BE2C (cell line): ENCODE data around the gene HMGN4.

ENCODE experiments used
- DNase-seq: peaks from one replicate; pipeline ENCODE4 v3.0.0-alpha.2; 2020
- H3K27me3 ChIP-seq: fragments of 250-450 bp; sonication (Bioruptor Pico); 2 replicates; pipeline ENCODE4 v1.5.1; 2020; ENCODE audit warnings: mild to moderate bottlenecking
- H3K36me3 ChIP-seq: fragments of 250-450 bp; sonication (Bioruptor Pico); 2 replicates; pipeline ENCODE4 v1.5.1; 2020; ENCODE audit warnings: mild to moderate bottlenecking
- H3K4me1 ChIP-seq: fragments of 250-450 bp; sonication (Bioruptor Pico); 2 replicates; pipeline ENCODE4 v1.5.1; 2020
- H3K4me3 ChIP-seq: 2 replicates; pipeline ENCODE4 v1.5.1; 2011; ENCODE audit warnings: low read depth, low read length
- H3K9me3 ChIP-seq: fragments of 250-450 bp; sonication (Bioruptor Pico); 2 replicates; pipeline ENCODE4 v1.5.1; 2020
- TF ChIP-seq, protein P1 (sequence below): IDR thresholded peaks from 2 replicates; pipeline ENCODE4 v1.5.1; 2012; ENCODE audit warnings: mild to moderate bottlenecking, low read depth, low read length

Gene HMGN4

DNA sequence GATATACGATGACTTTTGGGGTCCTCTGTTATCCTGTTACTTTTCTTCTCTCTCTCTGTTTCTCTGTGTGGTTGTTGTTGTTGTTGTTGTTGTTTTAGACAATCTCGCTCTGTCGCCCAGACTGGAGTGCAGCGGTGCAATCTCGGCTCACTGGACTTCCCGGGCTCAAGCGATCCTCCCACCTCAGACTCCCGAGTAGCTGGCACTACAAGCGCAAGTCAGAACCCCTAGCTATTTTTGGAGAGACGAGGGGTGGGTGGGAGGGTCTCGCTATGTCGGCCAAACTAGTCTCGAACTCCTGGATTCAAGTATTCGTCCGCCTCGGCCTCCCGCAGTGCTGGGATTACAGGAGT lies 39.5 kb downstream of the HMGN4 start:
- TF ChIP-seq, protein P1, sequence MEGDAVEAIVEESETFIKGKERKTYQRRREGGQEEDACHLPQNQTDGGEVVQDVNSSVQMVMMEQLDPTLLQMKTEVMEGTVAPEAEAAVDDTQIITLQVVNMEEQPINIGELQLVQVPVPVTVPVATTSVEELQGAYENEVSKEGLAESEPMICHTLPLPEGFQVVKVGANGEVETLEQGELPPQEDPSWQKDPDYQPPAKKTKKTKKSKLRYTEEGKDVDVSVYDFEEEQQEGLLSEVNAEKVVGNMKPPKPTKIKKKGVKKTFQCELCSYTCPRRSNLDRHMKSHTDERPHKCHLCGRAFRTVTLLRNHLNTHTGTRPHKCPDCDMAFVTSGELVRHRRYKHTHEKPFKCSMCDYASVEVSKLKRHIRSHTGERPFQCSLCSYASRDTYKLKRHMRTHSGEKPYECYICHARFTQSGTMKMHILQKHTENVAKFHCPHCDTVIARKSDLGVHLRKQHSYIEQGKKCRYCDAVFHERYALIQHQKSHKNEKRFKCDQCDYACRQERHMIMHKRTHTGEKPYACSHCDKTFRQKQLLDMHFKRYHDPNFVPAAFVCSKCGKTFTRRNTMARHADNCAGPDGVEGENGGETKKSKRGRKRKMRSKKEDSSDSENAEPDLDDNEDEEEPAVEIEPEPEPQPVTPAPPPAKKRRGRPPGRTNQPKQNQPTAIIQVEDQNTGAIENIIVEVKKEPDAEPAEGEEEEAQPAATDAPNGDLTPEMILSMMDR: no peak

GRCh38 chr6:26578279-26578678 lies 40.1 kb downstream of the HMGN4 start:
- H3K4me3 ChIP-seq: no peak overlapping the region
- H3K27me3 ChIP-seq: no peaks in the 10 kb centered on the region; the same call in 1 of the 2 replicates
- H3K4me1 ChIP-seq: no peaks in the 10 kb centered on the region
- no peak for DNase-seq
- TF ChIP-seq, protein P1: no peak
- H3K9me3 ChIP-seq: no peaks in the 10 kb centered on the region; the same call in 1 of the 2 replicates
- H3K36me3 ChIP-seq: no peaks in the 10 kb centered on the region

More for the DNA sequence above, 39.5 kb downstream of the HMGN4 start:
- Histone ChIP-seq H3K4me3 (peak overlapping the region; percentile 72), H3K36me3 (no peaks in the 10 kb centered on the region), H3K4me1 (no peaks in the 10 kb centered on the region), H3K9me3 (no peaks in the 10 kb centered on the region; the same call in 1 of the 2 replicates), H3K27me3 (no peaks in the 10 kb centered on the region)
- no peak for DNase-seq

- H3K4me1 ChIP-seq: no peaks in the 10 kb centered on the region
- H3K4me3 ChIP-seq: no peak overlapping the region
- no peaks in the 10 kb centered on the region; the same call in 1 of the 2 replicates for H3K27me3 ChIP-seq
- no peak for DNase-seq
- no peaks in the 10 kb centered on the region; the same call in 1 of the 2 replicates for H3K9me3 ChIP-seq
- TF ChIP-seq, protein P1: no peak
- H3K36me3 ChIP-seq: no peaks in the 10 kb centered on the region
Measured at GRCh38 chr6:26578741-26579140, 40.6 kb downstream of the HMGN4 start.

- TF ChIP-seq, protein P1: no peak
- Histone ChIP-seq H3K27me3 (peaks cover 3% of the 10 kb centered on the region; the same call in 1 of the 2 replicates), H3K4me3 (no peak overlapping the region), H3K36me3 (no peaks in the 10 kb centered on the region), H3K4me1 (no peaks in the 10 kb centered on the region), H3K9me3 (no peaks in the 10 kb centered on the region; the same call in 1 of the 2 replicates)
- DNase-seq: no peak
Measured at GRCh38 chr6:26581164-26581915, 43.2 kb downstream of the HMGN4 start.

GRCh38 chr6:26588965-26589364 lies 50.8 kb downstream of the HMGN4 start:
- no peak overlapping the region for H3K4me3 ChIP-seq
- H3K36me3 ChIP-seq: no peaks in the 10 kb centered on the region
- no peaks in the 10 kb centered on the region for H3K9me3 ChIP-seq
- TF ChIP-seq, protein P1: no peak
- no peaks in the 10 kb centered on the region for H3K4me1 ChIP-seq
- DNase-seq: no peak
- peaks cover 3% of the 10 kb centered on the region; the same call in 1 of the 2 replicates for H3K27me3 ChIP-seq

GRCh38 chr6:26592649-26593048 lies 54.5 kb downstream of the HMGN4 start:
- no peaks in the 10 kb centered on the region for H3K4me1 ChIP-seq
- H3K27me3 ChIP-seq: no peaks in the 10 kb centered on the region
- DNase-seq: no peak
- no peaks in the 10 kb centered on the region for H3K36me3 ChIP-seq
- H3K4me3 ChIP-seq: no peak overlapping the region
- no peaks in the 10 kb centered on the region for H3K9me3 ChIP-seq
- TF ChIP-seq, protein P1: peak; percentile 15; the same call in 1 of the 2 replicates
